ENCODE results near the gene SRC. TPM values are rescaled to one million over a fixed set of nuclear protein-coding genes. Genes with fewer than 3 reads are reported as not detected.

The SRC gene
- total and polyA plus RNA-seq, 10 donors = 7.0 to 68.0 (median 31.2) TPM

DNA sequence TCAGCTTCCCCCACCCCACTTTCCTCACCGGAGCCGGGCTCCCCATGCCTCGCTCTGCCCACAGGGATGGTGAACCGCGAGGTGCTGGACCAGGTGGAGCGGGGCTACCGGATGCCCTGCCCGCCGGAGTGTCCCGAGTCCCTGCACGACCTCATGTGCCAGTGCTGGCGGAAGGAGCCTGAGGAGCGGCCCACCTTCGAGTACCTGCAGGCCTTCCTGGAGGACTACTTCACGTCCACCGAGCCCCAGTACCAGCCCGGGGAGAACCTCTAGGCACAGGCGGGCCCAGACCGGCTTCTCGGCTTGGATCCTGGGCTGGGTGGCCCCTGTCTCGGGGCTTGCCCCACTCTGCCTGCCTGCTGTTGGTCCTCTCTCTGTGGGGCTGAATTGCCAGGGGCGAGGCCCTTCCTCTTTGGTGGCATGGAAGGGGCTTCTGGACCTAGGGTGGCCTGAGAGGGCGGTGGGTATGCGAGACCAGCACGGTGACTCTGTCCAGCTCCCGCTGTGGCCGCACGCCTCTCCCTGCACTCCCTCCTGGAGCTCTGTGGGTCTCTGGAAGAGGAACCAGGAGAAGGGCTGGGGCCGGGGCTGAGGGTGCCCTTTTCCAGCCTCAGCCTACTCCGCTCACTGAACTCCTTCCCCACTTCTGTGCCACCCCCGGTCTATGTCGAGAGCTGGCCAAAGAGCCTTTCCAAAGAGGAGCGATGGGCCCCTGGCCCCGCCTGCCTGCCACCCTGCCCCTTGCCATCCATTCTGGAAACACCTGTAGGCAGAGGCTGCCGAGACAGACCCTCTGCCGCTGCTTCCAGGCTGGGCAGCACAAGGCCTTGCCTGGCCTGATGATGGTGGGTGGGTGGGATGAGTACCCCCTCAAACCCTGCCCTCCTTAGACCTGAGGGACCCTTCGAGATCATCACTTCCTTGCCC is 57.4 kb downstream of the SRC start:
- peaks cover 0 to 62% (median 13%) of the 10 kb centered on the region in 6 donors for H3K36me3 ChIP-seq
- no peak for TF ChIP-seq POLR2A (IDR thresholded peaks at IDR 0.05)
- no peak for TF ChIP-seq POLR2AphosphoS5 (IDR thresholded peaks at IDR 0.05)
- TF ChIP-seq CTCF (IDR thresholded peaks at IDR 0.05 in 8 of 11, conservative IDR thresholded peaks at IDR 0.05 in 3 of 11) = no peak
- H3K27ac ChIP-seq = no peak overlapping the region
- no peaks in the 10 kb centered on the region for H3K9me3 ChIP-seq
- no peak for DNase-seq
- intact Hi-C loops (cut with DNase I; ENCODE audit: low total_unique reads) = no loop called here
- peaks cover 0 to 22% (median 10%) of the 10 kb centered on the region in 6 donors for H3K4me1 ChIP-seq
- H3K4me3 ChIP-seq = no peak overlapping the region
- H3K27me3 ChIP-seq (replicated peaks in 1 of 7) = peaks cover 0 to 28% (median 0%) of the 10 kb centered on the region in 7 donors
- WGBS, 5 donors = 91 to 96% (median 91%) methylated on average over 27 to 37 of the region's 37 CpGs

GRCh38 chr20:37404461-37404890 is 58.5 kb downstream of the SRC start:
- TF ChIP-seq POLR2AphosphoS5 (IDR thresholded peaks at IDR 0.05) (no peak), CTCF (IDR thresholded peaks at IDR 0.05 in 8 of 11, conservative IDR thresholded peaks at IDR 0.05 in 3 of 11) (no peak), POLR2A (IDR thresholded peaks at IDR 0.05) (no peak)
- 82 to 97% (median 90%) methylated on average over 5 to 6 of the region's 6 CpGs for WGBS, 5 donors
- intact Hi-C loops (cut with DNase I; ENCODE audit: low total_unique reads) = no loop called here
- peaks cover 0 to 39% (median 0%) of the 10 kb centered on the region in 7 donors for H3K27me3 ChIP-seq (replicated peaks in 1 of 7)
- peaks cover 4 to 33% (median 16%) of the 10 kb centered on the region in 6 donors for H3K4me1 ChIP-seq
- H3K27ac ChIP-seq = no peak overlapping the region
- no peak for DNase-seq
- peaks cover 0 to 51% (median 13%) of the 10 kb centered on the region in 6 donors for H3K36me3 ChIP-seq
- no peaks in the 10 kb centered on the region for H3K9me3 ChIP-seq
- H3K4me3 ChIP-seq = no peak overlapping the region

DNA sequence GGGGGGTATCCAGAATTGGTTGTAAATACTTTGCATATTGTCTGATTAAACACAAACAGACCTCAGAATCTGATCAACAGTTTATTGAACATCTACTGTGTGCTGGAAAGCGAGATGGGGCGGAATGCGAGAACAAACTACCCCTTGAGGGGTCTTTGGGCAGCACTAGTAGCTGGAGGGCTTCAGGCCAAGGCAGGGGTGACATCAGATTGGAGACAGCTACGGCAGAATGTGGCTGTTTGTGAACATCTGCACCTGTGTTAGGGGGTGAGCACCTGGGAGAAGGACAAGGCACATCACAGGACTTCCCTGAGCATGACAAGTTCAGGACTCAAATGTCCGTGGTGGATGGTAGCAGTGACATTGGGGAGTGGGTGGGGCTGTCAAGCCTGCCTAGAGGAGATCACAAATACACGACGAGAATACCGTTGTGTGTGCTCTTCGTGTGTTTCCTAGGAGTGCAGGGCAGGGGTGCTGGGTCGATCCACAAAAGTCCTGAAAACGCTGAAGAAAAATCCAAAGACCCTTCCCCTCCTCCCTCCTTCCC is 59.5 kb downstream of the SRC start:
- WGBS, 5 donors = 86 to 91% (median 88%) methylated on average over 11 of the region's 11 CpGs
- no peak for DNase-seq
- H3K27ac ChIP-seq = no peak overlapping the region
- peaks cover 0 to 42% (median 13%) of the 10 kb centered on the region in 6 donors for H3K36me3 ChIP-seq
- TF ChIP-seq POLR2A (IDR thresholded peaks at IDR 0.05) (no peak), CTCF (IDR thresholded peaks at IDR 0.05 in 8 of 11, conservative IDR thresholded peaks at IDR 0.05 in 3 of 11) (no peak), POLR2AphosphoS5 (IDR thresholded peaks at IDR 0.05) (no peak)
- H3K4me1 ChIP-seq = peaks cover 4 to 35% (median 17%) of the 10 kb centered on the region in 6 donors
- no peaks in the 10 kb centered on the region for H3K9me3 ChIP-seq
- H3K4me3 ChIP-seq = no peak overlapping the region
- intact Hi-C loops (cut with DNase I; ENCODE audit: low total_unique reads) = no loop called here
- H3K27me3 ChIP-seq (replicated peaks in 1 of 7) = peaks cover 0 to 42% (median 0%) of the 10 kb centered on the region in 7 donors
